NT2/D1 (cell line): ENCODE measurements around the gene SLC49A3.

Experiments
- SUZ12 ChIP-seq: IDR thresholded peaks from 2 replicates; pipeline ENCODE4 v1.6.1; 2011; ENCODE audit not compliant: insufficient read length, insufficient read depth; ENCODE audit errors: extremely low read depth
- YY1 ChIP-seq: IDR thresholded peaks from 2 replicates; pipeline ENCODE4 v1.6.1; 2011; ENCODE audit not compliant: insufficient read length, insufficient read depth
- ZNF274 ChIP-seq: IDR thresholded peaks from 2 replicates; pipeline ENCODE4 v1.6.1; 2011; ENCODE audit warnings: mild to moderate bottlenecking, low read depth, low read length

GRCh38 chr4:712916-713632, 24.1 kb upstream of the SLC49A3 start:
- TF ChIP-seq ZNF274 (no peak), SUZ12 (no peak), YY1 (no peak)
